HG03442 (cell line): ENCODE measurements around the gene CAMTA1.
"Not testable (repeated sequence)": the region's sequence is repeated elsewhere in the genome, so short reads cannot be mapped to it uniquely, and the experiment has no call there.

Experiments
- ATAC-seq: cut with Tn5 transposase; IDR thresholded peaks from one replicate; pipeline ENCODE4 v1.9.1; 2021; ENCODE audit warnings: mild to moderate bottlenecking, moderate library complexity; ENCODE audit not compliant: unreplicated experiment

The CAMTA1 gene

GRCh38 chr1:6809461-6809860 lies 24.2 kb downstream of the CAMTA1 start:
- ATAC-seq, result no peak

GRCh38 chr1:6810146-6810734 lies 25.0 kb downstream of the CAMTA1 start:
- ATAC-seq, result not testable (repeated sequence)

DNA sequence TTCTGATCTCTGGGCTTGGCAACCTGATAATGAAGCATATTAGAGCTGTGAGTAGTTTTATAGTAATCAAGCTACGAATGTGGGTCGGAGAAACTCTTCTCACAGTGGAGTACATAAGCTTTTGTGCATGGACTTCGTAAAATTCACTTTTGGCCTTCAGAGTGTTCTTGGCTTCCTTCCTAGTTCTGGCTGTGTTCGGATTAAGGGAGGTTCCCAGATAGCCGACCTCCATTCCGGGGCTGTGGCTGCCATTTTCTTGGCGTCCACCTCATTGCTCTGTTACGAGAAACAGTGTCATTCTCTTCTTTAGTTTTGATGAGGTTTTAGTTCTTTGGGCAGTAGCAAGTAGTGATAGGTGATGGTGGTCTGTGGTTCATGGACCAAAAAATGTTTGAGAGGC lies 26.3 kb downstream of the CAMTA1 start:
- no peak for ATAC-seq

DNA sequence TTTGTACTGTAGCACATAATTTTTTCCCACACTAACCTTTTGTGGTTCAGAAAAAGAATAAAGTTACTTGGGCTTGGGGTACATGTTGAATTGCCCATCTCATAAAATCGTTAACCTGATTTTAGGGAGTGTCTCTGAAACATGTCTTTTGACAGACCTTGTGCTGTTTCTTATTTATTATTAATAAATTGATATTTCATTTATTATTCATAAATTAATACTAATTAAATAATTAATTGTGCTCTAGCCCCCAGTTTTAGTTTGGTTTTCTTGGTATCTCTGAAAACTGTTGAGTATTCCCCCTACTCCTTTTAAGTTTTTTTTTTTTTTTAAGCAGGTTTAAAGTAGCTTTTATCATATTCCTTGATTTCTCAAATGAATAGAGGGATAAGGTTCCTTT lies 27.9 kb downstream of the CAMTA1 start:
- ATAC-seq, result no peak

- ATAC-seq, result no peak
These were observed 30.5 kb downstream of the CAMTA1 start for GRCh38 chr1:6815726-6816125.

- ATAC-seq, result no peak
These were observed 34.2 kb downstream of the CAMTA1 start for GRCh38 chr1:6819246-6820040.

- no peak for ATAC-seq
These were observed 35.6 kb downstream of the CAMTA1 start for GRCh38 chr1:6820899-6821298.

GRCh38 chr1:6822530-6823359 lies 37.5 kb downstream of the CAMTA1 start:
- ATAC-seq, result peak; percentile 61

- ATAC-seq, result no peak
These were observed 38.5 kb downstream of the CAMTA1 start for GRCh38 chr1:6823793-6824192.

DNA sequence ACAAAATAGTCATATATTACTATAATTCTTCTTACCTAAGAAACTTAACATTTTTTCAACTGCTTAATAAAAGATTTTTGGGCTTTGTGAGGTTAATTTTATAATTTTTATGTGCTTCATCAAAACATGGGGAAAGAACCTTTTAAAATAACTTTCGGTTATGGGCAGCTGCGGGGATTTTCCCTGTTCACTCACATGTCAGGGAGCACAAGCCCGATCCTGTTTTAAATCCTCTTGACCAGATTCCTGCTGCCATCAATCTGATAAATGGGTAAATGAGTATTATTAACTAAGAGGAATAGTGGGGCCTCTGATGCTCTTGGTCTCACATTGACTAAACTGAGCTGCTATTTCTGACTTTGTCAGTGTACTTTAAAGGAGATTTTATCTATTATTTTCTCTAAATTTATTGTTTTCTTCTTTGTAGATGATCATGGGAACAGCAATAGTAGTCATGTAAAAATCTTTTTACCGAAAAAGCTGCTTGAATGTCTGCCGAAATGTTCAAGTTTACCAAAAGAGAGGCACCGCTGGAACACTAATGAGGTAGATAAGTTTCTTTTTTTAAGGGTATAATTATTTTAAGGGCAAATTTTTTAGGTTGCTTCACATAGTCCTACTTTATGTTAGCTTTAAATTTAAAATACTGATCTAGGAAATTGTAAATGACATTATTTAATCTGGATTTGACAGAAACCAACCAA lies 39.6 kb downstream of the CAMTA1 start:
- ATAC-seq, result no peak

GRCh38 chr1:6825828-6826227 lies 40.6 kb downstream of the CAMTA1 start:
- no peak for ATAC-seq

- no peak for ATAC-seq
These were observed 41.8 kb downstream of the CAMTA1 start for GRCh38 chr1:6827079-6827478.

DNA sequence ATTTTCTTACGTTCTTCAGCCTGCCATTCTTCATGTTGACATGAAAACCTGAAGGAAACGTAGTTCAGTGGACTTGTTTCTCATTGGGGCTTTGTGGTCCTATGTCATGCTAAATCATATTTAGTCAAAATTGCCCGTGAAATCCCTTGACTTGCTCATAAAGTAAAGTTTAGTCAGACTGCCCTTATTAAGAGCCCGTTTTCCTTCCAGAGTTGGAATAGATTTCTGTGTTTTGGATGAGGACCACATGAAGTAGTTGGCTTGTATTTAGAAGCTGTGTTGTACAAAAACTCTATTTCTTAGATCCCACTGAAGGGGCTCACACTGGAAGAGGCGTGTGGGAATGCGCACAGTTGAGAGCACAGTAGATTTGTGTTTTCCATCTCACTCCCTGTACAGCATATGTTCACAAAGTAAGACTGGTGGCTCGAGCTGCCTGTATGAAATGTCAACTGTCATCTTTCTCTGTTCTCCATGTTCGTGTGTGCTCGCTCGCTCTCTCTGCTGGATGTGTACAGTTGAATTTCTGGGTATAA lies 42.4 kb downstream of the CAMTA1 start:
- ATAC-seq, result no peak

DNA sequence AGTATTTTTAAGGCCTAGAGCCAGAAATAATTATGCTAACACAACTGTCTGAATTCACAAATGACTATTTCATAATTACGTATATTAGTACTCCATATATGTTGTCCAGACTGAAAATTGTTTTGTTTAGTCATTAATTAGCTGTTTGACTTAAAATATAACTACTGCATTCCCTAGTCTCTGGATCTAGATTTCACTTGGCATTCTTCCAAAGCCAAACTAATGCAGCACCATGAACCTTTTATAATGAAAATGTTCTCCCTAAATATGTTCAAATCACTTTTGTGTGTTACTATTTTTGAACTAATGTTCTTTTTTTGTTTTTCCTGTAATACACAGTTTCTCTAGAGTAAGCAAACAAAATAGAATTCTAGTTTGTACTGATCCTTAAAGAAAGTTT lies 46.1 kb downstream of the CAMTA1 start:
- no peak for ATAC-seq

DNA sequence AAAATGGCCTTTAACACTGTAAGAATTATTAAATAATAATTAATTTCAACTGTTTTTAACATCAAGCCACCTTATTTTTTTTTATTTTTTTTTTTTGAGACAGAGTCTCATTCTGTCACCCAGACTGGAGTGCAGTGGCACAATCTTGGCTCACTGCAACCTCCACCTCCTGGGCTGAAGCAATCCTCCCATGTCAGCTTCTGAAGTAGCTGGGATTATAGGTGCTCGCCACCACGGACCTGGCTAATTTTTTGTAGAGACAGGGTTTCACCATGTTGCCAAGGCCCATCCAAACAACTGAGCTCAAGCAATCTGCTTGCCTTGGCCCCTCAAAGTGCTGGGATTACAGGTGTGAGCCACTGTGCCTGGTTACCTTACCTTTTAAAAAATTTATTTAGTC lies 46.8 kb downstream of the CAMTA1 start:
- not testable (repeated sequence) for ATAC-seq

DNA sequence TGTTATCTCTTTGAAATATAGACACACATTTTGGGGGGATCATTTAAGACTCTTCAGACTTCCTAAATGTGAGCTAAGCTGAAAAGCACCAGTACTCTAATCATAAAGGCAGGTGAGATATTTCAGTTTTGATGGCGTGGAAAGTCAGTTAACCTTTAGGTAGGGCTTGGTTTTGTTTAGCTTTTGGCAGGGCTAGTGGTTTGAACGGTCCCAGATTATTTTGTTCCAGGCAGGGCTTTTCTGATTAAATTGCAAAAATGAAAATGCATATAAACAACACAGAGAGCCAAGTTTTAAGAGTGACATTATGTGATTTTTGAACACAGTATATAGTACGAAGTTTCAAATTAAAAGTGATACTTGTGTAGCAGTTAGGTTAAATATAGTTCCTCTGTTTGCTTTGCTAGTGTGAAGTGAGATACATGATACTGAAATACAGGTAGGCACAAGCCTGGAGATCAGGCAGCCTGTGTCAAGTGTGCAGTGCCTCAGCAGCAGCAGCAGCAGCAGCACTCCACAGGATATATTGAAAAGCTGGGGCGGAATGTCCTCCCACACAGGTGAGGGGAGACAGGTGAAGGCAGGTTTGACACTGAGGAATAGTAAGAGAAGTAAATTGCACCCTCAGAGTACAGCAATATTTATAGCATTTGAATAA lies 47.4 kb downstream of the CAMTA1 start:
- ATAC-seq, result no peak

DNA sequence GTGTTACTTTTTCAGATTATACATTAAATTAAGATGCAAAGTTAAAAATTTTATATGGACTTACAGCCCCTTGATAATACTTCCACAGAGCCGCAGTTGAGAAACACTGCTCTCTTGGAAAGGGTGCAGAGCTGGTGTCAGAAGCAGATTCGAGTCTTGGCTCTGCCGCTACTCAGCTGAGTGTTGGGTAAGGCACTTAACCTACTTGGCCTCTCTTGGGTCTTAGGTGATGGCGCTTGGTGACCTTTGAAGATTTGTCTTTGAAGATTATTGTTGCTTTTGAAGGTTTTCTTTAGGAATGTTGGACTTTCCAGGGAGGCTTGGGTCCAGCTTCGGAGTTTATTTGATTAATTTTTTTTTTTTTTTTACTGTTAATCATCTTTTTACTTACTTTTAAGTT lies 48.5 kb downstream of the CAMTA1 start:
- ATAC-seq, result no peak

DNA sequence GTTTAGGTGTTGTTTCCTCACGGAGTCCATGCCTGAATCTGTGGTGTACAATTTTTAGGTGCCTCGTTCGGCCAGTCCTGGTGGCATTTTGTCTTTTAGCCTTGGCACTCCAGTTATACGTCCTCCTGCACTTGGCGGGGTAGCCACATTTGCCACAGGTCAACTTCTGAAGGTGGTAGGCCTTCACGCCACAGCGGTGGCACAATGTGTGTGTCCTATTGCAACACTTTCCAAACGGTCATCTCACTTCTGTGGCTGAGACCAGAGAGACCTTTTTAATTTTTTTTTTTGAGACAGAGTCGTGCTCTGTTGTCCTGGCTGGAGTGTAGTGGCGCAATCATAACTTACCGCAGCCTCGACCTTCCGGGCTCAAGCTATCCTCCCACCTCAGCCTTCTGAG lies 49.1 kb downstream of the CAMTA1 start:
- no peak for ATAC-seq

- ATAC-seq, result no peak
These were observed 49.9 kb downstream of the CAMTA1 start for GRCh38 chr1:6835139-6835538.

DNA sequence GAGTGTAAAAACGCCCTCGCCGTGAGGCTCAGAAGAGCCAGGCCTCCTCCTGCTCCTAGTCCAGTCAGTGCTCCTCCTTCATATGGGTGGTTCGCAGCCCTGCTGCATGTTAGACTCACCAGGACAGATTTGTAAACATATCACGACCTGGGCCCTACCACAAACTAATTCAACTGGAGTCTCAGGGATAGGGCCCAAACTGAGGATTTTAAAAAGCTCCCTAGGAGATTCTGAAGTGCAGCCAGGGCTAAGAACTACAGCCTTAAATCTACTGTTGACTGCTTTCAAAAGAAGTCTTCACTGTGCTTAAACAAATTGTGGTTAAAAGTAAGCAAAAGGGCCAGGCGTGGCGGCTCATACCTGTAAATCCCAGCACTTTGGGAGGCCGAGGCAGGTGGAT lies 57.0 kb downstream of the CAMTA1 start:
- ATAC-seq, result no peak
